HepG2 (cell line): ENCODE results near the gene SLC39A10.

Experiments used
- CTCF ChIP-seq: sonication (generic); formaldehyde crosslinking; IDR thresholded peaks from 2 replicates; pipeline ENCODE4 v1.5.0; 2020; ENCODE audit warnings: mild to moderate bottlenecking, missing genetic modification reagents, moderate library complexity
- EP300 ChIP-seq, 3 experiments: sonication (generic) in 1 of 3; formaldehyde crosslinking in 1 of 3; IDR thresholded peaks; 2 replicates each; pipeline versions ENCODE4 v1.5.1 to v1.6.1; 2011 to 2020; ENCODE audit warnings: low read depth in 2 of 3, low read length in 2 of 3, borderline replicate concordance in 1 of 3, improper control_type of control experiment in 1 of 3, mild to moderate bottlenecking in 1 of 3, missing genetic modification reagents in 1 of 3, moderate library complexity in 1 of 3
- GABPA ChIP-seq, 2 experiments: IDR thresholded peaks; 2 replicates each; pipeline ENCODE4 v1.6.1; 2011 to 2016; ENCODE audit warnings: low read depth in 2 of 2, low read length in 1 of 2, missing biosample characterization in 1 of 2, missing genetic modification characterization in 1 of 2
- KDM3A ChIP-seq: IDR thresholded peaks from 2 replicates; pipeline ENCODE4 v1.6.1; 2018; ENCODE audit warnings: low read depth, missing compliant biosample characterization
- PBX3 ChIP-seq: sonication (generic); formaldehyde crosslinking; IDR thresholded peaks from 2 replicates; pipeline ENCODE4 v1.8.1; 2023; ENCODE audit warnings: missing genetic modification reagents, inconsistent platforms, borderline replicate concordance
- RFXAP ChIP-seq: sonication (generic); formaldehyde crosslinking; IDR thresholded peaks from 2 replicates; pipeline ENCODE4 v1.4.0; 2020; ENCODE audit warnings: missing genetic modification reagents, borderline replicate concordance
- SRF ChIP-seq: IDR thresholded peaks from 2 replicates; pipeline ENCODE4 v1.6.1; 2011; ENCODE audit warnings: mild to moderate bottlenecking, low read depth, low read length, moderate library complexity
- ZNF274 ChIP-seq: sonication (generic); formaldehyde crosslinking; IDR thresholded peaks from 2 replicates; pipeline ENCODE4 v1.5.1; 2020; ENCODE audit warnings: mild to moderate bottlenecking, missing genetic modification reagents
- ZNF616 ChIP-seq: sonication (generic); formaldehyde crosslinking; IDR thresholded peaks from 2 replicates; pipeline ENCODE4 v1.5.0; 2020; ENCODE audit warnings: low read depth, mild to moderate bottlenecking, missing genetic modification reagents
- ZSCAN30 ChIP-seq: sonication (generic); formaldehyde crosslinking; IDR thresholded peaks from 2 replicates; pipeline ENCODE4 v1.5.0; 2020; ENCODE audit warnings: mild to moderate bottlenecking, missing genetic modification reagents
- ZUFSP ChIP-seq: sonication (generic); formaldehyde crosslinking; IDR thresholded peaks from 2 replicates; pipeline ENCODE4 v1.9.0; 2021; ENCODE audit warnings: missing genetic modification reagents, mild to moderate bottlenecking, borderline replicate concordance

GRCh38 chr2:195763866-195764265 lies 106.8 kb downstream of the SLC39A10 start:
- no peak for TF ChIP-seq CTCF (CRISPR knock-in tag)
- no peak for TF ChIP-seq ZSCAN30 (CRISPR knock-in tag)
- TF ChIP-seq ZNF616: no peak
- no peak for TF ChIP-seq GABPA (IDR thresholded peaks at IDR 0.05; ENCODE audit: low read depth, low read length)
- TF ChIP-seq GABPA (CRISPR knock-in tag; IDR thresholded peaks at IDR 0.05; ENCODE audit: low read depth): no peak
- no peak for TF ChIP-seq ZNF274 (CRISPR knock-in tag)
- TF ChIP-seq EP300 (IDR thresholded peaks at IDR 0.05; ENCODE audit: low read depth in 2 of 2, low read length in 2 of 2): no peak
- no peak for TF ChIP-seq EP300 (CRISPR knock-in tag; IDR thresholded peaks at IDR 0.05; ENCODE audit: borderline replicate concordance)
- TF ChIP-seq SRF: no peak
- TF ChIP-seq RFXAP: no peak
- no peak for TF ChIP-seq KDM3A (CRISPR knock-in tag)
- TF ChIP-seq ZUFSP (CRISPR knock-in tag): no peak
- TF ChIP-seq PBX3: no peak
